HepG2 (cell line): ENCODE results near the gene ECE2. TPM values are rescaled to one million over a fixed set of nuclear protein-coding genes. Genes with fewer than 3 reads are reported as not detected.

Experiments used
- AGO1 ChIP-seq: fragments of 200-400 bp; formaldehyde crosslinking; IDR thresholded peaks from 2 replicates; pipeline ENCODE4 v1.6.1; 2017; ENCODE audit warnings: mild to moderate bottlenecking, low read depth, low read length, moderate library complexity; ENCODE audit not compliant: poor library complexity, severe bottlenecking
- EED ChIP-seq: sonication (generic); formaldehyde crosslinking; IDR thresholded peaks from 2 replicates; pipeline ENCODE4 v1.5.0; 2020; ENCODE audit warnings: mild to moderate bottlenecking, missing genetic modification reagents
- EZH2 ChIP-seq: conservative IDR thresholded peaks from 2 replicates; pipeline ENCODE4 v1.6.1; 2012; ENCODE audit warnings: mild to moderate bottlenecking, low read depth, low read length, moderate library complexity
- GPN1 ChIP-seq: sonication (generic); formaldehyde crosslinking; IDR thresholded peaks from 2 replicates; pipeline ENCODE4 v1.5.1; 2020; ENCODE audit warnings: missing genetic modification reagents, borderline replicate concordance
- HNRNPK ChIP-seq: fragments of 200-400 bp; formaldehyde crosslinking; IDR thresholded peaks from 2 replicates; pipeline ENCODE4 v1.6.1; 2018; ENCODE audit warnings: low read length, low read depth, moderate library complexity, mild to moderate bottlenecking; ENCODE audit not compliant: poor library complexity, severe bottlenecking
- KDM5A ChIP-seq: fragments of 200-600 bp; sonication (generic); IDR thresholded peaks from 2 replicates; pipeline ENCODE4 v1.7.0; 2018; ENCODE audit warnings: antibody characterized with exemption, mild to moderate bottlenecking, low read length, borderline replicate concordance
- TP53 ChIP-seq: sonication (generic); formaldehyde crosslinking; conservative IDR thresholded peaks from 2 replicates; pipeline ENCODE4 v1.4.0; 2020; ENCODE audit warnings: missing genetic modification reagents
- ZSCAN22 ChIP-seq: sonication (generic); formaldehyde crosslinking; IDR thresholded peaks from 2 replicates; pipeline ENCODE4 v1.4.0; 2020; ENCODE audit warnings: mild to moderate bottlenecking, missing genetic modification reagents
- polyA plus RNA-seq, 8 experiments: library from polyadenylated mRNA; depleted of rRNA in 3 of 8; stranded (reverse) in 7 of 8; unstranded in 1 of 8; fragments of >200 nt; fragmentation: Illumina TruSeq in 4 of 8; extraction: Trizol in 4 of 8; gene quantifications; 2 replicates each; pipeline versions ENCODE4 v1.2.1 to v1.2.3, GENCODE V29; 2011 to 2016; ENCODE audit warnings: low read depth in 4 of 8, missing spikeins in 1 of 8, mixed read lengths in 1 of 8; ENCODE audit not compliant: insufficient read depth in 1 of 8
- total RNA-seq, 5 experiments: library from RNA; depleted of rRNA; stranded (reverse); fragments of >200 nt; fragmentation: Illumina TruSeq; extraction: Trizol; gene quantifications; 2 replicates each; pipeline ENCODE4 v1.2.3, GENCODE V29; 2016; ENCODE audit warnings: low read depth in 1 of 5
- TF ChIP-seq, protein P1 (sequence below): sonication (generic); formaldehyde crosslinking; IDR thresholded peaks from 2 replicates; pipeline ENCODE4 v1.5.1; 2020; ENCODE audit warnings: mild to moderate bottlenecking, moderate library complexity, missing genetic modification reagents
- TF ChIP-seq, protein P2 (sequence below): sonication (generic); formaldehyde crosslinking; IDR thresholded peaks from 2 replicates; pipeline ENCODE4 v1.4.0; 2020; ENCODE audit warnings: missing genetic modification reagents
- TF ChIP-seq, protein P3 (sequence below): sonication (generic); formaldehyde crosslinking; conservative IDR thresholded peaks from 2 replicates; pipeline ENCODE4 v1.8.0; 2022; ENCODE audit warnings: mild to moderate bottlenecking, moderate library complexity, missing genetic modification reagents
- TF ChIP-seq, protein P4 (sequence below): sonication (generic); formaldehyde crosslinking; IDR thresholded peaks from 2 replicates; pipeline ENCODE4 v1.9.0; 2021; ENCODE audit warnings: missing genetic modification reagents, mild to moderate bottlenecking, borderline replicate concordance
- TF ChIP-seq, protein P5 (sequence below): sonication (generic); formaldehyde crosslinking; IDR thresholded peaks from 2 replicates; pipeline ENCODE4 v1.5.0; 2020; ENCODE audit warnings: mild to moderate bottlenecking, missing genetic modification reagents, moderate library complexity

Gene ECE2
- total and polyA plus RNA-seq, 2 of the 13 experiments (the other 11 are each of a cell fraction or from before 2014, with no cell fraction given) = not detected

DNA sequence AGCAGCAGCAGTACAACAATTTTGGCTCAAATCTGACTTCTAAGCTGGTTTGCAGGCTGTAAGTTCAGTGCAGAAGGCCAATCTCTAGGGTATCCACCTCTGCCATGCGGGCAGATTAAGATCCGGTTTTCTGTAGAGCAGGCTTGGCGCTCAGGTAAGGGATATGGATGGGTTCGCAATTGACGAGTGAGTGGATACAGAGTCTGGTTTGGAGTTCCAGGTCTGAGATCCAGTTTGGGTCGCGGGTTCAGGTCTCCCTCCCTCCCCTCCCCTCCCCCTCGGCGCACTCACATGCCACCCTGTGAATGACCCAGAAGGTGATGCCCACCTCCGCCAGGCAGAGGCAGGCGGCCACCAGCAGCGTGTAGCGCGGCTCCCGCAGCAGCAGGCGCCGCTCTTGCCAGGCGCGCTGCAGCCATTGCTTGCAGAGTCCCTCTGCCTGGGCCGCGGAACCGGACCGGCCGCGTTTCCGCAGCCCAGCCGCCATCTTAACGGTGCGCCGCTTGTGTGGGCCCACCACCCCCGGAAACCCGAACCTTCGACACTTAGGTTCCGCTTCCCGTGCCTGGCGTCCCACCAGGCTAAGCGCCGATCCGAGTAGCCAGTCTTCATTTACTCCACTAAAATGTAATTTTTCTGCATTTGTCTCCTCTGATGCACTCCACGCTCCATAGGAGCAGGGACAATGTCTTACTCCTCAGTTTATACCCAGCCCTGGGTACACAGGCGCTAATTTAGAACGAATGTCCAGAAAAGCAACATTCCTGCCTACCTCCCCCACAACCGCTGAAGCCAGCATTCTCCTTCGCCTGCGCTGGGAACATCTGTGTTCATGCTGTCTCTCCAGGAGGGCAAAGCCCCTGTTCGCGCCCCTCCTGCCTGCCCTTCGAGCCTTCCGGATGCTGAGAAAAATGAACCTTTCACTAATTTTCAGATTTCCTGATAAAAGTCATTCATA lies 27.1 kb upstream of the ECE2 start, which contains the start of gene ALG3 (continued):
- TF ChIP-seq, protein P1, sequence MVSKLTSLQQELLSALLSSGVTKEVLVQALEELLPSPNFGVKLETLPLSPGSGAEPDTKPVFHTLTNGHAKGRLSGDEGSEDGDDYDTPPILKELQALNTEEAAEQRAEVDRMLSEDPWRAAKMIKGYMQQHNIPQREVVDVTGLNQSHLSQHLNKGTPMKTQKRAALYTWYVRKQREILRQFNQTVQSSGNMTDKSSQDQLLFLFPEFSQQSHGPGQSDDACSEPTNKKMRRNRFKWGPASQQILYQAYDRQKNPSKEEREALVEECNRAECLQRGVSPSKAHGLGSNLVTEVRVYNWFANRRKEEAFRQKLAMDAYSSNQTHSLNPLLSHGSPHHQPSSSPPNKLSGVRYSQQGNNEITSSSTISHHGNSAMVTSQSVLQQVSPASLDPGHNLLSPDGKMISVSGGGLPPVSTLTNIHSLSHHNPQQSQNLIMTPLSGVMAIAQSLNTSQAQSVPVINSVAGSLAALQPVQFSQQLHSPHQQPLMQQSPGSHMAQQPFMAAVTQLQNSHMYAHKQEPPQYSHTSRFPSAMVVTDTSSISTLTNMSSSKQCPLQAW (CRISPR knock-in tag) = no peak; the same call in 1 of the 2 replicates
- TF ChIP-seq, protein P2, sequence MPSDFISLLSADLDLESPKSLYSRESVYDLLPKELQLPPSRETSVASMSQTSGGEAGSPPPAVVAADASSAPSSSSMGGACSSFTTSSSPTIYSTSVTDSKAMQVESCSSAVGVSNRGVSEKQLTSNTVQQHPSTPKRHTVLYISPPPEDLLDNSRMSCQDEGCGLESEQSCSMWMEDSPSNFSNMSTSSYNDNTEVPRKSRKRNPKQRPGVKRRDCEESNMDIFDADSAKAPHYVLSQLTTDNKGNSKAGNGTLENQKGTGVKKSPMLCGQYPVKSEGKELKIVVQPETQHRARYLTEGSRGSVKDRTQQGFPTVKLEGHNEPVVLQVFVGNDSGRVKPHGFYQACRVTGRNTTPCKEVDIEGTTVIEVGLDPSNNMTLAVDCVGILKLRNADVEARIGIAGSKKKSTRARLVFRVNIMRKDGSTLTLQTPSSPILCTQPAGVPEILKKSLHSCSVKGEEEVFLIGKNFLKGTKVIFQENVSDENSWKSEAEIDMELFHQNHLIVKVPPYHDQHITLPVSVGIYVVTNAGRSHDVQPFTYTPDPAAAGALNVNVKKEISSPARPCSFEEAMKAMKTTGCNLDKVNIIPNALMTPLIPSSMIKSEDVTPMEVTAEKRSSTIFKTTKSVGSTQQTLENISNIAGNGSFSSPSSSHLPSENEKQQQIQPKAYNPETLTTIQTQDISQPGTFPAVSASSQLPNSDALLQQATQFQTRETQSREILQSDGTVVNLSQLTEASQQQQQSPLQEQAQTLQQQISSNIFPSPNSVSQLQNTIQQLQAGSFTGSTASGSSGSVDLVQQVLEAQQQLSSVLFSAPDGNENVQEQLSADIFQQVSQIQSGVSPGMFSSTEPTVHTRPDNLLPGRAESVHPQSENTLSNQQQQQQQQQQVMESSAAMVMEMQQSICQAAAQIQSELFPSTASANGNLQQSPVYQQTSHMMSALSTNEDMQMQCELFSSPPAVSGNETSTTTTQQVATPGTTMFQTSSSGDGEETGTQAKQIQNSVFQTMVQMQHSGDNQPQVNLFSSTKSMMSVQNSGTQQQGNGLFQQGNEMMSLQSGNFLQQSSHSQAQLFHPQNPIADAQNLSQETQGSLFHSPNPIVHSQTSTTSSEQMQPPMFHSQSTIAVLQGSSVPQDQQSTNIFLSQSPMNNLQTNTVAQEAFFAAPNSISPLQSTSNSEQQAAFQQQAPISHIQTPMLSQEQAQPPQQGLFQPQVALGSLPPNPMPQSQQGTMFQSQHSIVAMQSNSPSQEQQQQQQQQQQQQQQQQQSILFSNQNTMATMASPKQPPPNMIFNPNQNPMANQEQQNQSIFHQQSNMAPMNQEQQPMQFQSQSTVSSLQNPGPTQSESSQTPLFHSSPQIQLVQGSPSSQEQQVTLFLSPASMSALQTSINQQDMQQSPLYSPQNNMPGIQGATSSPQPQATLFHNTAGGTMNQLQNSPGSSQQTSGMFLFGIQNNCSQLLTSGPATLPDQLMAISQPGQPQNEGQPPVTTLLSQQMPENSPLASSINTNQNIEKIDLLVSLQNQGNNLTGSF (CRISPR knock-in tag) = 0 out of 2 replicates have a peak, but pooled peaks have one; percentile 65
- TF ChIP-seq KDM5A (peak; percentile 91), GPN1 (CRISPR knock-in tag) (0 out of 2 replicates have a peak, but pooled peaks have one; percentile 71), EED (CRISPR knock-in tag) (peak; percentile 96), EZH2 (no peak), TP53 (CRISPR knock-in tag) (peak; percentile 80; the same call in 1 of the 2 replicates), AGO1 (no peak), HNRNPK (peak; percentile 75), ZSCAN22 (CRISPR knock-in tag) (0 out of 2 replicates have a peak, but pooled peaks have one; percentile 64)
- TF ChIP-seq, protein P3, sequence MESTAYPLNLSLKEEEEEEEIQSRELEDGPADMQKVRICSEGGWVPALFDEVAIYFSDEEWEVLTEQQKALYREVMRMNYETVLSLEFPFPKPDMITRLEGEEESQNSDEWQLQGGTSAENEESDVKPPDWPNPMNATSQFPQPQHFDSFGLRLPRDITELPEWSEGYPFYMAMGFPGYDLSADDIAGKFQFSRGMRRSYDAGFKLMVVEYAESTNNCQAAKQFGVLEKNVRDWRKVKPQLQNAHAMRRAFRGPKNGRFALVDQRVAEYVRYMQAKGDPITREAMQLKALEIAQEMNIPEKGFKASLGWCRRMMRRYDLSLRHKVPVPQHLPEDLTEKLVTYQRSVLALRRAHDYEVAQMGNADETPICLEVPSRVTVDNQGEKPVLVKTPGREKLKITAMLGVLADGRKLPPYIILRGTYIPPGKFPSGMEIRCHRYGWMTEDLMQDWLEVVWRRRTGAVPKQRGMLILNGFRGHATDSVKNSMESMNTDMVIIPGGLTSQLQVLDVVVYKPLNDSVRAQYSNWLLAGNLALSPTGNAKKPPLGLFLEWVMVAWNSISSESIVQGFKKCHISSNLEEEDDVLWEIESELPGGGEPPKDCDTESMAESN = peak; percentile 86
- TF ChIP-seq, protein P4, sequence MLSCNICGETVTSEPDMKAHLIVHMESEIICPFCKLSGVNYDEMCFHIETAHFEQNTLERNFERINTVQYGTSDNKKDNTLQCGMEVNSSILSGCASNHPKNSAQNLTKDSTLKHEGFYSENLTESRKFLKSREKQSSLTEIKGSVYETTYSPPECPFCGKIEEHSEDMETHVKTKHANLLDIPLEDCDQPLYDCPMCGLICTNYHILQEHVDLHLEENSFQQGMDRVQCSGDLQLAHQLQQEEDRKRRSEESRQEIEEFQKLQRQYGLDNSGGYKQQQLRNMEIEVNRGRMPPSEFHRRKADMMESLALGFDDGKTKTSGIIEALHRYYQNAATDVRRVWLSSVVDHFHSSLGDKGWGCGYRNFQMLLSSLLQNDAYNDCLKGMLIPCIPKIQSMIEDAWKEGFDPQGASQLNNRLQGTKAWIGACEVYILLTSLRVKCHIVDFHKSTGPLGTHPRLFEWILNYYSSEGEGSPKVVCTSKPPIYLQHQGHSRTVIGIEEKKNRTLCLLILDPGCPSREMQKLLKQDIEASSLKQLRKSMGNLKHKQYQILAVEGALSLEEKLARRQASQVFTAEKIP (CRISPR knock-in tag) = no peak
- TF ChIP-seq, protein P5, sequence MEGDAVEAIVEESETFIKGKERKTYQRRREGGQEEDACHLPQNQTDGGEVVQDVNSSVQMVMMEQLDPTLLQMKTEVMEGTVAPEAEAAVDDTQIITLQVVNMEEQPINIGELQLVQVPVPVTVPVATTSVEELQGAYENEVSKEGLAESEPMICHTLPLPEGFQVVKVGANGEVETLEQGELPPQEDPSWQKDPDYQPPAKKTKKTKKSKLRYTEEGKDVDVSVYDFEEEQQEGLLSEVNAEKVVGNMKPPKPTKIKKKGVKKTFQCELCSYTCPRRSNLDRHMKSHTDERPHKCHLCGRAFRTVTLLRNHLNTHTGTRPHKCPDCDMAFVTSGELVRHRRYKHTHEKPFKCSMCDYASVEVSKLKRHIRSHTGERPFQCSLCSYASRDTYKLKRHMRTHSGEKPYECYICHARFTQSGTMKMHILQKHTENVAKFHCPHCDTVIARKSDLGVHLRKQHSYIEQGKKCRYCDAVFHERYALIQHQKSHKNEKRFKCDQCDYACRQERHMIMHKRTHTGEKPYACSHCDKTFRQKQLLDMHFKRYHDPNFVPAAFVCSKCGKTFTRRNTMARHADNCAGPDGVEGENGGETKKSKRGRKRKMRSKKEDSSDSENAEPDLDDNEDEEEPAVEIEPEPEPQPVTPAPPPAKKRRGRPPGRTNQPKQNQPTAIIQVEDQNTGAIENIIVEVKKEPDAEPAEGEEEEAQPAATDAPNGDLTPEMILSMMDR (CRISPR knock-in tag) = peak; percentile 49
